Measurements from ENCODE around the gene RASD2.

RASD2 gene

GRCh38 chr22:35559354-35560005 lies 18.8 kb downstream of the RASD2 start:
- DNase-seq (ENCODE audit: low read depth in 1 of 2, low spot score in 1 of 2), result no peak

DNA sequence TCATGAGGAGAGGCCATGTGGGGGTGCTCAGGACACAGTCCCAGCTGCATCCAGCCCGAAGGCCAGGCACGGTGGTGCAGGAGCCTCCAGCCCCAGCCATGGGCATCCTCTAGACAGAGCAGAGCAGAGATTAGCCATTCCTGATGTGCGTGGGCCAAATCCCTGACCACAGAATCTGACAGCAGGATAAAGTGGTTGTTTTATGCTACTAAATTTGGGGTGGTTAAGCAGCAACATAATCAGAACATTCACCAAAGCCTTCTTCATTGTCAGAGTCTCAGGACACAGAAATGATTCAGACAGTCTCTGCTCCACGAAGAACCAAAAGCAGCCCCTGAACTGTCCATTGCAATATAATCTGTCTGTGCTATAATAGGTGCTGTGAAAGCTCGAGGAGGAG lies 19.7 kb downstream of the RASD2 start:
- no peak for DNase-seq (ENCODE audit: low read depth in 1 of 2, low spot score in 1 of 2)

DNA sequence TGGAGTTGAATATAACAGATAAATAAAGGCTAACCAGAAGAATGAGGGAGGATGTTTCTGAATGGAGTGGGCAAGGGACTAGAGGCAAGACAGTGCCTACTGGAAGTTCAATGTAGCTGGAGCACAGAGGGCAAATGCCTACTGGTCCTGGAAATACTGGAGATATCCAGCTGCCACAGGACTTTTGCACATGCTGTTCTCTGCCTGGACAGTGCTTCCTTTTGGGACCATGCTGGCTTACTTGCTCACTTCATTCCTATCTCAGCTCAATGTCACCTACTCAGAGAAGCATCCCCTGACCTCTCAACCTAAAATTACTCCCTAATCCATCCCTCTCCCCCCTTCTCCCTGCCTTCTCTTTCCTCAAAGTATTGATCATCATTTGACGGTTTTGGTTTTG lies 20.2 kb downstream of the RASD2 start:
- DNase-seq (ENCODE audit: low read depth in 1 of 2, low spot score in 1 of 2), result no peak

GRCh38 chr22:35561796-35562526 lies 21.3 kb downstream of the RASD2 start:
- no peak for DNase-seq (ENCODE audit: low read depth in 1 of 2, low spot score in 1 of 2)

GRCh38 chr22:35563211-35563610 lies 22.6 kb downstream of the RASD2 start:
- DNase-seq (ENCODE audit: low read depth in 1 of 2, low spot score in 1 of 2), result no peak

DNA sequence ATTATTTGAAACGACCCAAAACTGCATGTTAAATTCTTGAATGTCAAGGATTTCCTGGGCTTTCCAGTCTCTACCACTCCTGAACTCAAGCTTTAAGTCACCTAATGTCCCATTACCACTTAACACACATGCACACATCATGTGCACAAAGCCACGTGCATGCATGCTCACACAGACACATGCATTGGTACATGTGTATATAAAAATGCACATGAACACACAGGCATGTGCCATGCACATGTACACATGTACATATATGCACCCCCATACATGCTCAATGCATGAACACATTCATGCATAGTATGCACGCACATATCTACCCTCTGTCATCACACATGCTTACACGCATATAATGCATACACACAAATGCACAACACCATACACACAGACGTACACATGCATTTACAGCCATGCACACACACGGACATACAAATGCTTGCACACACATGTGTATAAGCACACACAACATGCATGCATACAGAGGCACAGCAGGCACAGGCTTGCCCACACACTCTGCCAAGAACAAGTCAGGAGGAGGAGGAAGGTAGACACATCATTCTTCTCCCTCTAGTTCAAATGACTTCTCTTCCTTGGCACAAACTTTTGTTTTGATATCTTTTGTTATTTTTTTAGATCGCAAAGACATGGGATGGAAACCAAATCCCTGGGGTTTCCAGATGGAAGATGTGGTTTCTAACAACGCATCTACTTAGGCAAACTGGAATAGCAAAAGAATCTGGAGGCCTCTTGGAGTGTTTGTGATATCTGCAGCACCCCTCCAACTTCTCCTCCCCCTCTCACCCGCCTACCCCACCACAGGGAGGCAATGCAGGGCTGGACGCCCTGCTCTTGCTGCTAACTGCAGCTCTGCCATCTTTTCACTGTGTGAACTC lies 24.6 kb downstream of the RASD2 start:
- no peak for DNase-seq (ENCODE audit: low read depth in 1 of 2, low spot score in 1 of 2)

DNA sequence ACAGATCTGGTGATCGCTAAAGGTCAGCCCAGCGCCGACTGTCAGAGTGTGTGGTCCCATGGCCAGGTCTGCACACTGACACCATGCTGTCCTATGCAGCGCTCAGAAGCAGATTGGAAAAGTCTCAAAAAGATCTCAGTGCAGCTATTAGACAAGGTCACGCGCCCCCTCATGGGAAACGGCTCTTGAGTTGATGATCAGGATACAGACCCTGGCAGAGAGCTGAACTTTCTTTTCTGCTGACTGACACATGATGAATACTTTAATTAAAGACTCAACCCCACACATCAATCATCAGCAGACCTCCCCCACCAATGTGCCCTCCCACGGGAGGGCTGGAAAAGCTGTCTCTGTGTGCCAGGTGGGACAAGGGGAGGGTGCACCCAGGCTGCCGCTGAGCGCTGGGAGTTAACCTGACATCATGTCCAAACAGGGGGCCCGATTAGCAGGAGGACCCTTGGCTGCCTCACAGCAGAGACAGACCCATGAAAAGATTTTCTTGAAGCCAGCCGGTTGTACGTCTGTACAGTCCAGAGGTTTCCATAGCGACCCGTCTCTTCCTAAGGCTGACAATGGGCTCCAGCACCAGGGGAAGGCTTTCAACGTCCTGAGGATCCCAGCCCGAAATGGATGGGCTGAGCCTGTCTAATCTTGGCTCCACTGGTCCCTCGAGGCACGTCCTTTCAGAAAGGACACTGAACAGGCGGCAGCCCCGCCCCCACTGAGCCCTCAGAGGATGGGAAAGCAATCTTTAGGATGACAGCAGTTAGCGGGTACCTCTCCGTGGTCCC lies 26.9 kb downstream of the RASD2 start:
- DNase-seq (ENCODE audit: low read depth in 1 of 2, low spot score in 1 of 2), result no peak

DNA sequence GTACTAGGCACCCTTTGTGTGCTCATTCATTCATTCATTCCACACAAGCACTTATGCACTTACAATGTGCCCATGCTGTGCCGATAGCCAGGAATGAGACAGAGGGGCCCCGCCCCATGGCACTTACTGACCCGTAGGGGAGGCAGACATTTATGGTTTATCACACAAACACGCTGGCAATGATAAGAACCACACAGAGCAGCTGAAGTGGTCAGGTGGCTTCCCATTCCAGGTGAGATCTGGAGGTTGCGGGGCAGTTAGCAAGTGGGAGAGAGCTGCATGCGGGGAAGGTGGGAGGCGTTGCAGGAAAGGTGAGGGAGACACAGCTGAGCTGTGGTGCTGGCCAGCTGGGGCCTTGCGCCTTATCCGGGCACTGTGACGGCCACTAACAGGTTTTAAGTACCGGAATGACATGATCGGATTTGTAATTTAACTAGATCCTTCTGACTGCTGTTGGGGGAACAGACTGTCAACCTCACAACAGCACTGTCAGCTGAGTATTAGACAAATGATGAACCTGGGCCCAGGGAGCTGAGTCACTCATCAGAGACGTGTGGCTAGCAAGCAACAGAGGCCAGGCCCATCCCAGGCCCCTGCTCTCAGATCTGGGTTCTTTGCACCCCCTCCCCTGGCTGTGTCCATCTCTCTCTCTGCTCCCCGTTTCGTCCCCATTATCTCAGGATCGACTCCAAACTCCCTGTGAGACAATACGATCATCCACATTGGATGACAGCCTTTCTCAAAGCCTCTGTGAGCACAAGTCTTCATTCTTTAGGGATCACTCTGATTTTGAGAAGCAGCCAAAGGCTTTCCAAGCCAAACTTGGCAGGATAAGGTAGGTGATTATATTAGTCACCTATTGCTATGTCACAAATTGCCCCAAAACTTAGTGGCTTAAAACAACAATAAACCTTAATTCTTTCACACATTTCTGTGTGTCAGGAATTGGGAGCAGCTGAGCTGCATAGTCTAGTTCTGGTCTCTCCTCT lies 28.4 kb downstream of the RASD2 start:
- DNase-seq (ENCODE audit: low read depth in 1 of 2, low spot score in 1 of 2), result no peak

DNA sequence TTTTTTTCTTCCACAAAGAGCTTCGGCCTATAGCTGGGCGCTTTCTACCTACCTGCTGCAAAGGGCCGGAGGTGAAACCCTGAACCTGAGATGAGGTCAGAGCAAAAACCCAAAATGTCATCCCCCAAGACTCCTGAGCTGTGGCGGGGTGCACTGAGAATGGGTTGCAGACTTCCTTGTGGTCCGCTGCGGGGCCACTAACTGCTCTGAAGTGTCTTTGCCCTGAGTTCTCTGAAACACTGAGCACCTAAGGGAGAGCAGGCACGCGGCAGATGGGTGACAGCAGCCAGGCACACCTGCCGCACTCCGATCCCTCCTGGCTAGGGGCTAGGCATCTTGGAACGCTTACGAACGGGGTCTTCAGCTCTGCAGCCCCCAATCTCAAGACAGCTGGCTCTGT lies 29.3 kb downstream of the RASD2 start:
- DNase-seq (ENCODE audit: low read depth in 1 of 2, low spot score in 1 of 2), result no peak

- DNase-seq (ENCODE audit: low read depth in 1 of 2, low spot score in 1 of 2), result no peak
Measured at GRCh38 chr22:35570686-35571194, 30.1 kb downstream of the RASD2 start.

DNA sequence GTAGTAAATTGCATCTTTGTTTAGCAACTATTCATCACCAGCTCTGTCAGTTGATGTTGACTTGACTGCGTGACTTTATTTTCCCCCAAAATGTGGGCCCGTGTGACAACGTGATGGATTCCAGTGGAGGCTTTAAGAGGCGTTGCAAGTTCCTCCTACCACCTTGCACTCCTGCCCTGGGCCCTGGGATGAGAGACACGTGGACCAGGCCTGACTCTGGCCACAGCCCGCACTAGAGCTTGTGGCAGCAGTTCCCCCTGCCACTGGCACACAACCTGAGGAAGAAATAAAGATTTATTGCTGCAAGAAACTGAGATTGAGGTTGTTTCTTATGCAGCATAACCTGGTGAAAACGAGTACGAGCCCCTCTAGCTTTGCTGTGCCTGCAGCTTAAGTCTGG lies 31.9 kb downstream of the RASD2 start:
- no peak for DNase-seq (ENCODE audit: low read depth in 1 of 2, low spot score in 1 of 2)

DNA sequence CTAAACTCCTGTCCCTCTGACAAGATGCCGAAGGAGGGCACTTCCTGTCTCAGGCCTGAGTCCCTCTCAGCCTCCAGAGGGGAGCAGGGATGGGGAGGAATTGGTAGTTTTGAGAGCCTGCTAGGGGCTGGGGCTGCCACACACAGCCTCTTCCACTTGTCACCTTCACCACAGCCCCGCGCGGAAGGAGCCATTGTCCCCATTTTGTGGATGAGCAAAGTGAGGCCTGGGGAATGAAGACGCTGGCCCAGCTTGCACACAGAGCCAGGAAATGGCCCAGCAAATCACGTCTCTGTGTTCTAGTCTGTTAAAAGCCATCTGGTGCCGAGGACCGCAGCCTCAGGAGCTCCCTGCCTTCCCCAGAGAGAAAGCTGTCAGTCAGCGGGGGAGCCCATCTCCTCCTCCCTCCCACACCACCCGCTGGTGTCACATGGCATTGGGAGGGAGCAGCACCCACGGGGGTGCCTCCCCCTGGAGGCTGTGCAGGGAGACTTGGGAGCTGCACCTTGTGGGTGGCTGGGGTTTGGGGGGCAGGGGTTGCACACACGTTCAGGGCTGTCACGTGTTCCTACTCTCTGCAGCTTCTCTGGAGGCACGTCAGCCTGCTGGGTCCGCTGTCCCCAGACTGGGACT lies 34.6 kb downstream of the RASD2 start:
- DNase-seq (ENCODE audit: low read depth in 1 of 2, low spot score in 1 of 2), result no peak

- no peak for DNase-seq (ENCODE audit: low read depth in 1 of 2, low spot score in 1 of 2)
Measured at GRCh38 chr22:35576671-35577070, 36.0 kb downstream of the RASD2 start.

DNA sequence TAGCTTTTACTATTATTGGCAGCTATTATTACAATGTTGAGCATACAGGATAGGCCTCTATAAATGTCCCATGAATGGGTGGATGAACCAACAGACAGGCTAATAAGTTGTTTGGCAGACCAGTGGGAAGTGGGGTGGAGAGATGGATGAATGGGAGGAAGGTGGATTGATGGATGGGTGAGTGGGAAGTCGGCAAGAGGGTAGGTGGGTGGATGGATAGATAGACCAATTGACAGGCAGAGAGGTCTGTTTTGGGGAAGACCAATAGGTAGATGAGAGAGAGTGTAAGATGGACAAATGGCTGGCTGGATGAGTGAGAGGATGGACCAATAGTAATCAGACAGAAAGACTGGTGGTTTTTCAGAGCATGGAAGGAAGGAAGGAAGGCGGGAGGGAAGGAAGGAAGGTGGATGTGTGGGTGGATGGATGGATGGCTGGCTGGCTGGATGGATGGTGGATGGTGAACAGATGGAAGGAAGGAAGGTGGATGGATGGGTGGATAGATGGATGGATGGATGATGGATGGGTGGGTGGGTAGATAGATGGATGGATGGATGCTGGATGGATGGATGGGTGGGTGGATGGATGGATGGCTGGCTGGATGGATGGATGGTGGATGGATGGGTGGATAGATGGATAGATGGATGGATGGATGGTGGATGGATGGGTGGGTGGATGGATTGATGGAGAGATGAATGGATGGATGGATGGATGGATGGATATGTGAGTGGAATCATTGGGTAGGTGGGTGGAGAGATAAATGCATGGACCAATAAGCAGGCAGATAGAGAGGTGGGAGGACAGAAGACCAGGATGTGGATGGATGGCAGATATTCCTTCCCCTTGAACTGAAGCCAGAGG lies 37.4 kb downstream of the RASD2 start:
- DNase-seq (ENCODE audit: low read depth in 1 of 2, low spot score in 1 of 2), result no peak

GRCh38 chr22:35578836-35579575 lies 38.4 kb downstream of the RASD2 start:
- no peak for DNase-seq (ENCODE audit: low read depth in 1 of 2, low spot score in 1 of 2)

DNA sequence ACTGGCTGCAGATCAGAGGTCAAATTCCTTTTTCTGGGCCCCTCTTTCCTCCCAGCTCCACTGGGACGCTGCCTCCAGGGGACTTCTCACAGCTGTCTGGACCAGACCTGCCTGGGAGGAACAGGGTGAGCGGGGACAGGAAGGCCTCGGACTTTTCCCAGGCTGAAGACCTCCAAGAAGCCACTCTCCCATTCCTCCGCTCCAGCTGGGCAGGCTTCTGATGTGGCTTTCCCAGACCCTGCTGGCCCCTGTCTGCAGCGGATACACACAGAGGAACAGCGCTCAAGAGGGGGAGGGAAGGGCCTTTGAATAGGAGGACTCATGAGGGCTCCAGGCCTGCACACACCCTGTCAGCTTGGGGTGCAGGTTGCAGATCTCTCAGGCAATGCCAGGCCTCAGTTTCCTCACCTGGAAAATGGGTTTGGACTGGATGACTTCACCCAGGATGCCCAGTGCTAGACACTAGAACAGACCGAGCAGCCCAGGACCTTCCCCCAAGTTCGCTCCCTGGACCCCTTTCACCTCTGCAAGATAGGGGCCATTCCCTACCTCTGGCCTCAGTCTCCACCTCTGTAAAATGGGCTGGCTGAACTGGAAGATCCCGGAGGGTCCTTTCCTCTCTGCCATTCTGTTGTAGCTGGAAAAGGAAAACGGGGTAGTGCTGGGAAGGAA lies 39.9 kb downstream of the RASD2 start:
- DNase-seq (ENCODE audit: low read depth in 1 of 2, low spot score in 1 of 2), result no peak

- no peak for DNase-seq (ENCODE audit: low read depth in 1 of 2, low spot score in 1 of 2)
Measured at GRCh38 chr22:35581023-35581413, 40.4 kb downstream of the RASD2 start.

Data from stimulated activated CD4-positive, alpha-beta T cell treated with anti-CD3 and anti-CD28 coated beads, Interleukin-15, amount 100 ng/mL, for 1 hour (primary cell).